ENCODE results near the gene ATG5.

DNA sequence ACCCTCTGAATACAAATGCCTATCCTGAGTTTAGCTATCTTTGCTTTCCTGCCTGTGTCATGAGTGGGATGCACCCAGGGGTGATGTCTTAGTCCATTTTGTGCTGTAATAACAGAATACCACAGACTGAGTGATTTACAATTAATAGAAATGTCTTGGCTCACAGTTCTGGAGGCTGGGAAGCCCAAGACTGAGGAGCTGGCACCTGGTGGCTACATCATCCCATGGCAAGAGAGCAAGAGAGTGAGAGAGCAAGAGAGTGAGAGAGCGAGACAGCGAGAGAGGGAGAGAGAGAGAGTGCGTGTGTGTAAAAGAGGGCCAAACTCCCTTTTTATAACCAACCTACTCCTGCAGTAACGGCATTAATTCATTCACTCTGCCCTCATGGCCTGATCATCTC is 162.6 kb downstream of the ATG5 start:
- TF ChIP-seq, protein P1, sequence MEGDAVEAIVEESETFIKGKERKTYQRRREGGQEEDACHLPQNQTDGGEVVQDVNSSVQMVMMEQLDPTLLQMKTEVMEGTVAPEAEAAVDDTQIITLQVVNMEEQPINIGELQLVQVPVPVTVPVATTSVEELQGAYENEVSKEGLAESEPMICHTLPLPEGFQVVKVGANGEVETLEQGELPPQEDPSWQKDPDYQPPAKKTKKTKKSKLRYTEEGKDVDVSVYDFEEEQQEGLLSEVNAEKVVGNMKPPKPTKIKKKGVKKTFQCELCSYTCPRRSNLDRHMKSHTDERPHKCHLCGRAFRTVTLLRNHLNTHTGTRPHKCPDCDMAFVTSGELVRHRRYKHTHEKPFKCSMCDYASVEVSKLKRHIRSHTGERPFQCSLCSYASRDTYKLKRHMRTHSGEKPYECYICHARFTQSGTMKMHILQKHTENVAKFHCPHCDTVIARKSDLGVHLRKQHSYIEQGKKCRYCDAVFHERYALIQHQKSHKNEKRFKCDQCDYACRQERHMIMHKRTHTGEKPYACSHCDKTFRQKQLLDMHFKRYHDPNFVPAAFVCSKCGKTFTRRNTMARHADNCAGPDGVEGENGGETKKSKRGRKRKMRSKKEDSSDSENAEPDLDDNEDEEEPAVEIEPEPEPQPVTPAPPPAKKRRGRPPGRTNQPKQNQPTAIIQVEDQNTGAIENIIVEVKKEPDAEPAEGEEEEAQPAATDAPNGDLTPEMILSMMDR (conservative IDR thresholded peaks at IDR 0.05; ENCODE audit: low read depth in 2 of 2) = no peak
- TF ChIP-seq EZH2 (IDR thresholded peaks at IDR 0.05; ENCODE audit: low read depth, unreplicated experiment) (no peak), EZH2phosphoT487 (IDR thresholded peaks at IDR 0.05; ENCODE audit: unreplicated experiment) (no peak), JUNB (IDR thresholded peaks at IDR 0.05; ENCODE audit: unreplicated experiment) (no peak)
- TF ChIP-seq, protein P2, sequence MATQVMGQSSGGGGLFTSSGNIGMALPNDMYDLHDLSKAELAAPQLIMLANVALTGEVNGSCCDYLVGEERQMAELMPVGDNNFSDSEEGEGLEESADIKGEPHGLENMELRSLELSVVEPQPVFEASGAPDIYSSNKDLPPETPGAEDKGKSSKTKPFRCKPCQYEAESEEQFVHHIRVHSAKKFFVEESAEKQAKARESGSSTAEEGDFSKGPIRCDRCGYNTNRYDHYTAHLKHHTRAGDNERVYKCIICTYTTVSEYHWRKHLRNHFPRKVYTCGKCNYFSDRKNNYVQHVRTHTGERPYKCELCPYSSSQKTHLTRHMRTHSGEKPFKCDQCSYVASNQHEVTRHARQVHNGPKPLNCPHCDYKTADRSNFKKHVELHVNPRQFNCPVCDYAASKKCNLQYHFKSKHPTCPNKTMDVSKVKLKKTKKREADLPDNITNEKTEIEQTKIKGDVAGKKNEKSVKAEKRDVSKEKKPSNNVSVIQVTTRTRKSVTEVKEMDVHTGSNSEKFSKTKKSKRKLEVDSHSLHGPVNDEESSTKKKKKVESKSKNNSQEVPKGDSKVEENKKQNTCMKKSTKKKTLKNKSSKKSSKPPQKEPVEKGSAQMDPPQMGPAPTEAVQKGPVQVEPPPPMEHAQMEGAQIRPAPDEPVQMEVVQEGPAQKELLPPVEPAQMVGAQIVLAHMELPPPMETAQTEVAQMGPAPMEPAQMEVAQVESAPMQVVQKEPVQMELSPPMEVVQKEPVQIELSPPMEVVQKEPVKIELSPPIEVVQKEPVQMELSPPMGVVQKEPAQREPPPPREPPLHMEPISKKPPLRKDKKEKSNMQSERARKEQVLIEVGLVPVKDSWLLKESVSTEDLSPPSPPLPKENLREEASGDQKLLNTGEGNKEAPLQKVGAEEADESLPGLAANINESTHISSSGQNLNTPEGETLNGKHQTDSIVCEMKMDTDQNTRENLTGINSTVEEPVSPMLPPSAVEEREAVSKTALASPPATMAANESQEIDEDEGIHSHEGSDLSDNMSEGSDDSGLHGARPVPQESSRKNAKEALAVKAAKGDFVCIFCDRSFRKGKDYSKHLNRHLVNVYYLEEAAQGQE (IDR thresholded peaks at IDR 0.05; ENCODE audit: unreplicated experiment) = no peak
